Neutrophil (primary cell): Measurements from ENCODE around the gene SUSD5.
"Not testable (repeated sequence)": the region's sequence is repeated elsewhere in the genome, so short reads cannot be mapped to it uniquely, and the experiment has no call there.

Source experiments
- H3K27ac ChIP-seq: fragments of 200-600 bp; sonication (generic); 2 replicates; pipeline ENCODE4 v1.5.1; 2016; ENCODE audit warnings: mild to moderate bottlenecking, moderate library complexity
- H3K27me3 ChIP-seq: fragments of 200-600 bp; sonication (generic); 2 replicates; pipeline ENCODE4 v1.6.0; 2016; ENCODE audit warnings: mild to moderate bottlenecking
- H3K36me3 ChIP-seq: fragments of 200-600 bp; sonication (generic); 2 replicates; pipeline ENCODE4 v1.5.1; 2017
- H3K4me1 ChIP-seq, 2 experiments: fragments of 200-600 bp in 1 of 2; sonication (generic) in 1 of 2; 1 replicate in 1 of 2; 2 replicates in 1 of 2; pipeline versions ENCODE4 v1.5.1 to v1.6.1; 2013 to 2016; ENCODE audit warnings: low read depth in 1 of 2, low read length in 1 of 2, mild to moderate bottlenecking in 1 of 2, moderate library complexity in 1 of 2; ENCODE audit not compliant: control insufficient read depth in 1 of 2, insufficient read depth in 1 of 2
- H3K4me3 ChIP-seq, 2 experiments: fragments of 200-600 bp in 1 of 2; sonication (generic) in 1 of 2; 1 replicate in 1 of 2; 2 replicates in 1 of 2; pipeline ENCODE4 v1.5.1; 2013 to 2016; ENCODE audit warnings: low read depth in 1 of 2, low read length in 1 of 2, mild to moderate bottlenecking in 1 of 2, moderate library complexity in 1 of 2
- H3K9me3 ChIP-seq: fragments of 200-600 bp; sonication (generic); 2 replicates; pipeline ENCODE4 v1.5.1; 2016
- TF ChIP-seq, protein P1 (sequence below): fragments of 200-600 bp; sonication (generic); IDR thresholded peaks from 2 replicates; pipeline ENCODE4 v1.5.1; 2016; ENCODE audit warnings: antibody characterized with exemption

Gene SUSD5

GRCh38 chr3:33111581-33111980 lies 107.0 kb downstream of the SUSD5 start:
- Histone ChIP-seq H3K4me1 (peaks cover 28 to 30% of the 10 kb centered on the region in 2 experiments), H3K27me3 (no peaks in the 10 kb centered on the region), H3K36me3 (no peaks in the 10 kb centered on the region), H3K4me3 (no peak overlapping the region), H3K27ac (no peak overlapping the region), H3K9me3 (no peaks in the 10 kb centered on the region)
- TF ChIP-seq, protein P1, sequence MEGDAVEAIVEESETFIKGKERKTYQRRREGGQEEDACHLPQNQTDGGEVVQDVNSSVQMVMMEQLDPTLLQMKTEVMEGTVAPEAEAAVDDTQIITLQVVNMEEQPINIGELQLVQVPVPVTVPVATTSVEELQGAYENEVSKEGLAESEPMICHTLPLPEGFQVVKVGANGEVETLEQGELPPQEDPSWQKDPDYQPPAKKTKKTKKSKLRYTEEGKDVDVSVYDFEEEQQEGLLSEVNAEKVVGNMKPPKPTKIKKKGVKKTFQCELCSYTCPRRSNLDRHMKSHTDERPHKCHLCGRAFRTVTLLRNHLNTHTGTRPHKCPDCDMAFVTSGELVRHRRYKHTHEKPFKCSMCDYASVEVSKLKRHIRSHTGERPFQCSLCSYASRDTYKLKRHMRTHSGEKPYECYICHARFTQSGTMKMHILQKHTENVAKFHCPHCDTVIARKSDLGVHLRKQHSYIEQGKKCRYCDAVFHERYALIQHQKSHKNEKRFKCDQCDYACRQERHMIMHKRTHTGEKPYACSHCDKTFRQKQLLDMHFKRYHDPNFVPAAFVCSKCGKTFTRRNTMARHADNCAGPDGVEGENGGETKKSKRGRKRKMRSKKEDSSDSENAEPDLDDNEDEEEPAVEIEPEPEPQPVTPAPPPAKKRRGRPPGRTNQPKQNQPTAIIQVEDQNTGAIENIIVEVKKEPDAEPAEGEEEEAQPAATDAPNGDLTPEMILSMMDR: no peak

GRCh38 chr3:33106854-33107253 lies 111.8 kb downstream of the SUSD5 start:
- H3K36me3 ChIP-seq, H3K9me3 ChIP-seq, H3K27me3 ChIP-seq, H3K4me3 ChIP-seq, H3K27ac ChIP-seq: not testable (repeated sequence)
- peaks cover 17 to 20% of the 10 kb centered on the region in 2 experiments for H3K4me1 ChIP-seq

GRCh38 chr3:33105341-33105948 lies 113.2 kb downstream of the SUSD5 start:
- Histone ChIP-seq H3K27ac (no peak overlapping the region), H3K9me3 (no peaks in the 10 kb centered on the region), H3K36me3 (no peaks in the 10 kb centered on the region), H3K4me3 (no peak overlapping the region), H3K4me1 (peaks cover 8 to 9% of the 10 kb centered on the region in 2 experiments), H3K27me3 (no peaks in the 10 kb centered on the region)
- TF ChIP-seq, protein P1: no peak

GRCh38 chr3:33104803-33105202 lies 113.8 kb downstream of the SUSD5 start:
- no peaks in the 10 kb centered on the region for H3K36me3 ChIP-seq
- no peaks in the 10 kb centered on the region for H3K9me3 ChIP-seq
- no peaks in the 10 kb centered on the region for H3K27me3 ChIP-seq
- TF ChIP-seq, protein P1: no peak
- peaks cover 8 to 9% of the 10 kb centered on the region in 2 experiments for H3K4me1 ChIP-seq
- no peak overlapping the region for H3K4me3 ChIP-seq
- no peak overlapping the region for H3K27ac ChIP-seq

- Histone ChIP-seq H3K4me1 (peaks cover 8 to 9% of the 10 kb centered on the region in 2 experiments), H3K9me3 (no peaks in the 10 kb centered on the region), H3K27ac (no peak overlapping the region), H3K36me3 (no peaks in the 10 kb centered on the region), H3K4me3 (no peak overlapping the region), H3K27me3 (no peaks in the 10 kb centered on the region)
- TF ChIP-seq, protein P1: no peak
These were observed 115.1 kb downstream of the SUSD5 start for GRCh38 chr3:33103480-33103879.

GRCh38 chr3:33103034-33103433 lies 115.6 kb downstream of the SUSD5 start:
- no peak overlapping the region for H3K27ac ChIP-seq
- TF ChIP-seq, protein P1: no peak
- H3K36me3 ChIP-seq: no peaks in the 10 kb centered on the region
- peaks cover 8 to 9% of the 10 kb centered on the region in 2 experiments for H3K4me1 ChIP-seq
- H3K27me3 ChIP-seq: no peaks in the 10 kb centered on the region
- no peak overlapping the region for H3K4me3 ChIP-seq
- H3K9me3 ChIP-seq: no peaks in the 10 kb centered on the region
